ENCODE results near the gene CTAGE9.

GRCh38 chr6:131736811-131737210, 26.0 kb upstream of the CTAGE9 start:
- no peak for TF ChIP-seq CTCF (IDR thresholded peaks at IDR 0.05)
- no peak for TF ChIP-seq POLR2A (IDR thresholded peaks at IDR 0.05)
